Activated CD8-positive, alpha-beta memory T cell treated with anti-CD3 and anti-CD28 coated beads for 1 hour (primary cell): ENCODE data around the gene PLEKHG5.
"Not testable (repeated sequence)": the region's sequence is repeated elsewhere in the genome, so short reads cannot be mapped to it uniquely, and the experiment has no call there.

Experiments used
- DNase-seq, 2 donors: peaks; one replicate each; pipeline ENCODE4 v3.0.0-alpha.2; 2020; ENCODE audit warnings: low read depth in 1 of 2; ENCODE audit errors: extremely low read depth in 1 of 2

The PLEKHG5 gene

DNA sequence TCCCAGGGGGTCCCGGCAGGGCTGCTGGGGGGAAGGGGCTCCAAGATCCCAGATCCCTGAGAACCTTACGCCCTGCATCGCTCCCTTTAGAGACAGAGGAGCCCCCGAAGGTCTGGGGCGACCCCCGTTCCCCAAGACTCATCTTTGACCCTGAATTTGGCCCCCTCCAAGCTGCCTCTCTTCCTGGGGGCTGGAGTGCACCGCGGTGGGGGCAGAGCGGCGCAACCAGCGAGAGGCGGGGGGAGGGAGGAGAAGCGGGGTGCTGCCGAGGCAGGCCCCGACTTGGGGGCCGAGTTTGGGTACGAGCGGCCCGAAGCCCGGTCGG is 5.4 kb upstream of the PLEKHG5 start:
- DNase-seq: no peak

DNA sequence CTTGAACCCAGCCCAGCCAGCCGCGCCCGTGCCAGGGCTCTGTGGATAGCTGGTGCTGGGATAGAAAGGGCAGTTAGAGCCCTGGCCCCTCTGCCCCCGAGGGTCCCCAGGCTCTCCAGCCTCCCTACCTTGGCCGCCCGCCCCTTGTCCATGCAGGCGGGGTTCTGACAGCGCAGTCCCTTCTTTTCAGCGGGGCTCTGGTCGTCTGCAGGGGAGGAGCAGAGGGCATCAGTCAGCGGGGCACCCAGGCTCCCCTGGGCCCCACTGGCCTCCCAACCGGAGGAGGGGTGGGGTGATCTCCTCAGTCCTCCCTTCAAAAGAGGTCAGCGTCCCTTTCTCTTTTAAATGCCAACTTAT is 4.9 kb upstream of the PLEKHG5 start:
- DNase-seq: no peak

DNA sequence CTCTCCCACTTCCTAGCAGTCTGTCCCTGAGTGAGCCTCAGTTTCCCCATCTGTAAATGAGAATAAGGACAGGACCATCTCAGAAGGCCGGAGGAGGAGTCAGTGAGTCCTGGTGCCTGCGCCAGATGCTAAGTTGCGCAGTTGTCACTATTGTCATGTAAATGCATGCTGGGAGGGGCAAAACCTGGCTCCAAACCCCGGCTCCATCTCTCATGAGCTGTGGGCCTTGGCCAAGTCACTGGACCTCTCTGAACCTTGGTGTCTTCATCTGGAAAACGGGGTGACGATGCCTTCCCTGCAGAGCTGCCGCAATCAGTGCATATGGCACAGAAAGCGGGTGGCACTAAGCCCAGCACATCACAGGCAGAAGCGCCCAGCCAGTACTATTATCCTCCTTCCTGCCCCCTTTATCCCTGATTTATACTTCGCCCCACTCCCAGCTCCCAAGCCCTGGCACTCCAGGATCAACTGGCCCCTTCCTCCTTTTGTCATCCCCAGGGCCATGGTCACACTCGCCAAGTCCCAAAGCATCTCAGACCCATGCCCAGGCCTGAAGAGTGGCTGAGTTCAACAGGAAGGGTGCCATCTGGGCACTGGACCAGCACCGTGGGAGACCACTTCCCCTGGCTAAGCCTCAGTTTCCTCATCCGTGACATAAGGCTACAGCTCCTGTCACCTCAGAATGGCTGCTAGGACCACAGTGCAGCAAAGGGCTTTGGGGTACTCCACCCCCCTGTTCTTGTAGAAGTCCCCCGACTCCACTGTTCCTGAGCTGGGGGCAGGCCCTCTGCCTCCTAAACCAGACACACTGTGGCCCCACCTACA is 4.3 kb upstream of the PLEKHG5 start:
- DNase-seq: no peak

DNA sequence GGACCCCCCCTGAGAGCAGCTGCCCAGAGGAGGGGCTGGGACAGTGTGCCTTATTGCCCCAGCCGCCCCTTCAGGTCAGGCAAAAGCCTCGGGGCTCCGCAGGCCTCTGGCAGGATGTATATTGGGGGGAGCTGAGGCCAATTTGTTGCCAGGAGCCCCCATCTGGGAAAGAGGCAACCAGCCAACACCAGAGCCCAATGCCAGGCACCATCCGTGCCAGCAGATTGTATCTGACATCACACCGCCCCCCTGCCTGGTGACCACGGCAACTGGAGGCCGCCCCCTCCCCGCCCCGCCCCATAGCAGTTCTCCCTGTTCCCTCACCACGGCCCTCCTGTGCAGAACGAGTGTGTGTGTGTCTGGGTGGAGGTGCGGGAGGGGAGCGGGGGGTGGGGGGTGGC is 3.6 kb upstream of the PLEKHG5 start:
- no peak for DNase-seq

DNA sequence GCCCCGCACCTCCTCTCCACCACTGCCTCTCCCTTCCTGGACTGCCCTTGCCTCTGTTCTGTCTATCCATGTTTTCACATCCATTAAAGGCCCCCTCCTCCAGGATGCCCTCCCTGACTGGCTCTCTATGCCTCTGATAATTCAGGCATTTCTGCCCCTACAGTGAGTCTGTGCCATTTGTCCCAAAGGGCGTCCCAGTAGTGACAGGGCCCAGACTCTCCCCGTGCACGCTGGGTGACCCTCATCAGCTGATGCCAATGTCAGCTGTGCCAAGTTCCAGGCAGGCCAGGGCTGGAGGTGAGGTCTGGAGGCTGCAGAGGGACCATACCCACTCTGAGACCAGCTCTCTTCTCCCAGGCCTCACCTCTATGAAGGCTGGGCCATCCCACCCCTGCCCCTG is 3.2 kb upstream of the PLEKHG5 start:
- no peak for DNase-seq

DNA sequence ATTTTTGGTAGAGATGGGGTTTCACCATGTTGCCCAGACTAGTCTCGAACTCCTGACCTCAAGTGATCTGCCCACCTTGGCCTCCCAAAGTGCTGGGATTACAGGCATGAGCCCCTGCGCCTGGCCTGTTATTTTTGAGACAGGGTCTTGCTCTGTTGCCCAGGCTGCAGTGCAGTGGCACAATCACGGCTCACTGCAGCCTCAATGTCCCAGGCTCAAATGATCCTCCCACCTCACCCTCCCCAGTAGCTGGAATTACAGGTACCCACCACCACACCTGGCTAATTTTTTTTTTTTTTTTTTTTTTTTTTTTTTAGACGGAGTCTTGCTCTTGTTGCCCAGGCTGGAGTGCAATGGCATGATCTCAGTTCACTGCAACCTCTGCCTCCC is 2.4 kb upstream of the PLEKHG5 start:
- not testable (repeated sequence) for DNase-seq

DNA sequence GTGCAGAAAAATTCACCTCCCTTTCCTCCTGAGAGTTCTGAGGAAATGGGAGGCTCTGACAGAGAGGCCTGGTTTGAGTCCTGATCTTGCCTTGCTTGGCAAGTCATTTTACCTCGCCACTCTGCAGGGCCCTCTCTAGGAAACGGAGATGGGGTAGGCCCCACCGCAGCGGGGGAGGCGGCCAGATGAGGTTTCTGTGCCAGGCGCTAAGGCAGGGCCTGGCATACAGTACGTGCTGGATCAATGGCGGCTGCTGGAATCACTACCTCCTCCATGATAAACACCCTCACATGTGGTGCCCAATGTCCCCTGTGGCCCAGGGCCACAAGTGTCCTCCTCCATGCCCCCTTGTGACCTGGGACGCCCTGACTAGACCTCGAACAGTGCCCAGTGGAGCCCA is 499 bp upstream of the PLEKHG5 start:
- DNase-seq: no peak

DNA sequence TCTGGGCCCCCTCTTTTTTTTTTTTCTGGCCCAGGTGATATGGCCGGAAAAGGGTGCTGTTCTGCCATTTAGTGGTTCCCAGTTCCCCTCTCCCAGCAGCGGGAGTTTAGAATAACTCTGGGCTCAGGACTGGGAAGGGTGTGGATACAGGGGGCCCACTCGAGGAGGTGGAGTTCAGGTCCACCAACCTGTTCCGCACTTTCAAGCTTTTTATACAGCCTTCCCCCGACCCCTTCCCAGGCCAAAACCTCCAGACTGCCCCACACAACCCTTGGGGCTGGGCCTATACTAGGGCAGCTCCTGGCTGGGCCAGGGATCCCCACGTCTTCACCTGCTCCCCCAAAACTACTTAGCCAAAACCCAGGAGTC is 402 bp downstream of the PLEKHG5 start:
- no peak for DNase-seq

DNA sequence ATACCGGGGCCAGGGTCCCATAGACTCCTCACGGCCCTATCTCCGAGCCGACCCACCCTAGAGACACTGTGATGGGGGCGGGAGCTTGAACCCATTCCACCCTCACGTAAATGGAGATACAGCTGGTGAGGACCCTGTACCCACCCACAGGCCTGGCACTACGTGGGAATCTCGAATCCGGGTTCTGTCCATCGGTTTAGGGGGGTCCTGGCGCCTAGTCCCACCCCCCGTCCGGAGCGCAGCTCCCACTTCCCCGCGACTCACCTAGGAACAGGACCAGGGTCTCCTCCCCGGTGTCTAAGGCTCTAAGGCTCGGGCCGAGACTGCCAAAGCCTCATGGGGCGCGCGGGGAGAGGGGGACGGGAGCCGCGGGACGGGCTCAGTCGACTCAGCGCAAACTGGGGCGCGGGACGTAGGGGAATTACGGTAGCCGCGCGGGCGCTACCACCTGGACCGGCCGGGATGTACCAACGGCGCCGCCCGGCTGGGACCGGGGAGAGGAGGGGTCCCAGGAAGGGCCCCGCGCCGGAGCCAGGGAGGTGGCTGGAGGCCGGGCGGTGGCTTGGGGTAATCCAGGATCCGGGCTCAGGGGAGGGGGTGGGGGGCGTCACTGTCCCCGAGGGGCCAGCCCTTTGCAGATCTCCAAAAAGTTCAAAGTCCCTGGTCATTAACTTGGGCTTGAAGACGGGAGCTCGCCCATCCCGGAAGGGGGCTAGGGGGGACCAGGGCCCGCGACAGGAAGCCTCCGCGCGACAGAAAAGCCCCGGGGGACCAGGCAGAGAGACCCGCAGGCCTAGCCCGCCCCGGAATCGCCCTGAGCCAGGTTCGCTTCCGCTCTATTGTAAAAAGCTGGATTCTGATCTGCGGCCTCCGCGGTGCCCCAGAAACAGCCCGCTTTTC is 1.0 kb downstream of the PLEKHG5 start:
- DNase-seq: peak in 1 of 2 donors; percentile 29

DNA sequence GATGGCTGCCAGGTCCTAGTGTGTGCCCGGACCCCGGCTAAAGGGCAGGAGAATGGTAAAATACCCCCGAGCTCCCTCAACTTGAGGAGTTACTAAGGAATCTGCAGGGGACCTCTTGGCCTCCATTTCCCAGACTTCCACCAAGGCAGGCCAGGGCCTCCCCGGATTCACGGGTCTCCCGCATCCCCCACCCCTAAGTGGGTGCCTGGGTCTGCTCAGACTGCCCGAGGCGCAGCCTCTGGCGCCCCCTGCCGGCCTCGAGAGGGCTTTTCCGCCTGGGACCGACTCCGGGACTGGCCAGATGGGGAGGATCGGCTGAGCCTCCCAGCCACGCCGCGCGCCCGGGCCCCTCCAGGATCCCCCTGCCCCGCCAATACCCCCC is 1.7 kb downstream of the PLEKHG5 start:
- peak in 1 of 2 donors; percentile 64 for DNase-seq

DNA sequence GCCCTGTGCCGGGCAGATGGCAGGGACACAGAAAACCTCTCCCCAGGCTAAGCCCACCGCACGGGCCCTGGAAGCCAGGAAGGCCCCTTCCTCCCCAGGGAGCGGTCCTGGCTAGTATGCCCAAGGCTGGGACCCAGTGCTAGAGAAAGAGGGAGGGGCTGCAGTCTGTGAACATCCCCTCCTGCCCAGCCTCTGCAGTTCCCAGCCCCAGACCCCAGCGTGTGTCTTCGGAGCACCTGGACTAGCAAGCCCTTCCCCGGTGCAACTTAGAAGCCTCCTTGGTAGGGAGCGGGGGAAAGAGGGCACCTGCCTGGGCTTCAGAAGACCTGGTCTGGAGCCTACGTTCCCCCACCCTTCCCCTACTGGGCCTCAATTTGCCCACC is 2.1 kb downstream of the PLEKHG5 start:
- no peak for DNase-seq

DNA sequence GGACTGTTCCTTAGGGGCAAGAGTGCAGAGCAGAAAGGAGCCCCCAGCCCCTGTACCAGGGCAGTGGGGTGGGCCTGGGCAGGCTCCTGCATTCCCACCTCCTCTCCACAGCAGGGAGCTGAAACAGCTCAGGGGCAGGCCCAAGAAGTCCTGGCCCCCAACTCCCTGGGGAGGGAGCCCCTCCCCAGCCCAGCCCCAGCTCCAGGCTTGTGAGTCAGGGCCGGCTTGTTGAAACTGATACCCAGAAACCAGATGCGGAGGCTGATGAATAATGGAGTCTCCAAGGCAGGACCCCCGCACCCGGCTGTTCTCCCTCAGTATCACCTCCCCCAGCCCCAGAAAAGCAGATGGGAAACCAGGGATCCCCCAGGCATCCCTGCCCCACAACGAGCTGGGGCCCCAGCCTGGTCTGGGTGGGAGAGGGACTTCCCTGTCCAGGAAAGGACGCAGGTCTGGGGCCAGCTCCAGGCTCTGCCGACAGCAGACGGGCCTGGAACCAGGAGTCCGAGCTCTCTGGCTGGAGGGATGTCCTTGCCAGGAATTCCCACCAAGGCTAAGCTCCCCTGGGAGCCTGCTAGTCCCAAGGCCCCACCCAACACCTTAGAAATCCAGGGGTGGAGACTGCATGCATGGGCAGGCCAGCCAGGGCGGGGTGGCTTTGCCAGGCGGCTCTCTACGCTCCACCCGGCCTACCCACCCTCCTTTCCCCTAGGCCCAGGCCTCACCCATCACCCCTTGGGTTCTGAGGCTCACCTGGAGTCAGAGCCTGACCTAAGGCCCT is 2.7 kb downstream of the PLEKHG5 start:
- no peak for DNase-seq

DNA sequence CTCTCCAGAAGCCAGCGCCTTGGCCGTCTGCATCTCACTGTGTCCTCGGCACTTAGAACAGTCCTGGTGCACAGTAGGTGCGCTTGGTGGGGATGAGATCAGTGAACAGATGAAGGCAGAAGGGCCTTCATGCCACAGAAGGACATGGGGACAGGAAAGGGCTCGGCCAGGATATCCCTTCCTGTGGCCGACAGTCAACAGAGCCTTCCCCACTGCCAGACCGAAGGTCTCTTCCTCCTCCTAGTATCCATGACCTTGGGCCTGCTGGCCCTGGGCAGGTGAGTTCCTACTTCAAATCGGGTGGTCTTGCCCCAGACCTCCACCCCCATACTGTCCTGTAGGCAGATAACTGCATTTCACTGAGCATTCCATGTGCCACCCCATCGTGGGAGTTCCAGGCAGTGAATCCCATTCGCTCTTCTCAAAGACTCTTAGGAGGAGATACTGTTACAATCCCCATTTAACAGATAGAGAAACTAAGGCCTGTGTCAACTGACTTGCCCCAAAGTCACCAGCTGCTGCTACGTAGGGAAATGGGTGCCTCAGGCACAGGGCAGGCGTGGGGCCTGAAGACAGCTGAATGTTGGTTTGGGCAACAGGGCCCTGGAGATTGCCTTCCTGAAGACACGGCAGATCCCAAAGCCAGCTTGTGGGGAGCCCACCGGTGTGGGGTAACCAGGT is 3.5 kb downstream of the PLEKHG5 start:
- DNase-seq: no peak

DNA sequence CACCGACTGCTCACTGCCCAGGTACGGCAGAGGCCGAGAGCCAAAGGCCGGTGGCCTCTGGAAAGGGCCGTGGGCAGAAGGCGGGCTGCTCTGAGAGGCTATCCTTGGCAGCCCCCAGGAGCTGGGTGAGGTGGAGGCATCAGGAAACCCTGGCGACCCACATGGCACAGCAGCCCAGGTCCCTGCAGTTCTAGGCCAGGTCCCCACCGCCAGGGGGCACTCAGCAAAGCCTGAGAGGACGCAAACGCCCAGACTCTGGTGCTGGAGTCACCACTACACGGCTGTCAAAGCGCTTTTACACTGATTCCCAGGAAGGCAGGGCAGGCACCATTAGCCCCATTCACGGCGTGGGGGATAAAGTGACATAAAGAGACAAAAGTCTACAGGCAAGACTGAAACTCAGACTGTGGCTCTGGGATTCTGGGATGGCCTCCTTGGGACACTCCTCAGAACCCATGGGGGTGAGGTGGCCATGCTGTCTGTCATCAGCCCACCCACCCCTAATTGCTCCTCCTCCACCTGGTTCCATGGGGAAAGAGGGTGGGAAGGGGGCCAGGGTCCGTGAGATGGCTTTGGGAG is 4.9 kb downstream of the PLEKHG5 start:
- DNase-seq: peak; percentile 62 to 83

DNA sequence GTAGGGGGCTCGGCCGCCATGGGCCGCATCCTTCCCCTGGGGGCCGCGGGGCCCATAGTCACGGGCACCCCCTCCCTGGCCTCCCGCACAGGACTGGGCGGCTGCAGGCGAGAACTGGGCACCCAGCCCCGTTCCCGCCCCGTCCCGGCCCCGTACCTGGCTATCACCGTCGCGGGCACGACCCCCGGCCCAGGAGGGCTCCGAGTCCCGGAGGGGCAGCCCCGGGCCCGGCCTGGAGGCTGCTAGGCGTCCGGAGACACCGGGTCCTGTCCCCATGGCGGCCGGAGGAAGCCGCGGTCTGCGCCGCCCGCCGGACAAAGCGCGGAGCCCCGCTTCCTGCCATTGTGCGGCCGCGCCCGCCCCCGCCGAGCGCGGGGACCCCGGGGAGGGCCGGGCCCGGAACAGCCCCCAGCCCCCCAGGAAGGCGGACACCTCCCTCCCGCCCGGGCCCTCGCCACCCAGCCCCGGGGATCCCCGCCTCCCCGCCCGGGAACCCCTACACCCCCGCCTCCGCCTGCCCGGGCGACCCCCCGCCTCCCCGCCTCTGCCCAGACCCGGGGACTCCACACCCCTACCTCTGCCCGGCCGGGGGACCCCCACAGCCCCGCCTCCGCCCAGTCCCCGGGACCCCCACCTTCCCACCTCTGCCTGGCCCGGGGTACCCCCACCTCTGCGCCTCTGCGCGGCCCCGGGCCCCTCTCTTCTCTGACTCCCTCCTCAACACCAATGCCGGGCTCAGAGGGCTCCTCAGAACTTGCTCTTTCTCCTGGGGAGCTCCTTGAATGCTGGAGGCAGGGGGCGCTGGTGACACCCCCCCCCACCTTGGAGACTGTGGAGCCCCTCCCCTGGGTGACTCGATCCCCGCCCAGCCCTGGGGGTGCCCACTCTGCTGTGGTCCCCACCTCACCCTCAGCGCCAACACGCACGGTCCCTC is 6.0 kb downstream of the PLEKHG5 start:
- DNase-seq: no peak

DNA sequence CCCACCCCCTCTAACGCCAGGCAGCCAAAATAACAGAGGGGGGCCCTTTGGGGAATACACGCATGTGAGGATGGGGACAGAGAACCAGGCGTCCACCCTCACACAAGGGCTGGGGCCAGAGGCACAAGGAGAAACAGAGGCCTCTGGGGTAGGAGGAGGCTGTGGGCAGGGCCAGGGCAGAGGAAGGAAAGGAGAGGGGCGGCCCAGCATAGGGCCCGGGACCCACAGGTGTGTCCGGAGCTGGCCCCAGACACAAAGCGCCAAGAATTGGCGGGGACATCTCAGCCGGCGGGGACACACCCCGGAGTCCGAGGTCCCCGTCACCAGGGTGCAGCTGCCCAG is 6.7 kb downstream of the PLEKHG5 start:
- no peak for DNase-seq

DNA sequence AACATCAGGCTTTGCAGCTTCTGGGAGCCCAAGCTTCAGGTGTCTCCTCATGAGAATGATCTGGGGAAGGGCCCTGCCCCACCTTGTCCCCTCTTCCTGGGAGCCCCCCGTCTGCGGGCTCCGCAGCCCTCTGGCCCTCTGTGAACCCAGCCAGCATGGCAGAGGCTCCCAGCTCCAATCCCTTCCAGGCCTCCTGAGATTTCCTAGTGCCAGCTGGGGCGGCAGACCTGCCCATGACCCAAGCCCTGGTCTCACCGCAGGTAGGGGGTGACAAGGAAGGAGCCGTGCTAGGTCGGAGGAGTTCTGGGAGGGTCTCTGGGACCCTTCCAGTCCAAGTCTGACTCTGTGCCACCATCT is 7.7 kb downstream of the PLEKHG5 start:
- no peak for DNase-seq

DNA sequence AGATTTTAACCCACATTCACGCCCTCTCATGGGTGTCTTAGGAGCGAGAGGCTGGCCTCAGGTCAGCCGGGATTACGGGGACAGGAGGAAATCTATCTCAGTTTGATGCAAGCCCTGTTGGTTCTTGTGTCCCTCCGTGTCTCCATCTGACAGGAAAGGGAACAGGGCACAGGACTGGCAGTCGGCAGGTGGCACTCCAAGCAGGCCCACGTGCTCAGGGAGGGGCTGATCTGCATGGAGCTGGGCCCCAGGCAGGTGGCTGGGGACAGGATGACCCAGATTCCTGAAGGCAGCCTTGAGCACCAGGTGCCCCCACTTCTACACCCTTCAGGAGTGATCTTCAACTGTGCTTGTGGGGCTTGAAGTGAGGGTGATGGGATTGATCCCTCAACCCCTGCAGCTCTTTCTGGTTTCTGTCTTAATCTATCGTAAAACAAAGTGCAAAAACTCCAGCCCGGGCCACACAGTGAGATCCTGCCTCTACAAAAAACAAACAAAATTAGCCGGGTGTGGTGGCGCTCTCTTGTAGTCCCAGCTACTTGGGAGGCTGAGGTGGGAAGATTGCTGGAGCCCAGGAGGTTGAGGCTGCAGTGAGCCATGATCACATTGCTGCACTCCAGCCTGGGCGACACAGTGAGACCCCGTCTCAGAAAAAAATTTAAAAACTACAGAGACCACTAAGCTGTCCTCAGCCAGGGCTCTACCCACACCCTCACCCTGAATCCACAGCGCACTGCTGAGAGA is 8.3 kb downstream of the PLEKHG5 start:
- no peak for DNase-seq

DNA sequence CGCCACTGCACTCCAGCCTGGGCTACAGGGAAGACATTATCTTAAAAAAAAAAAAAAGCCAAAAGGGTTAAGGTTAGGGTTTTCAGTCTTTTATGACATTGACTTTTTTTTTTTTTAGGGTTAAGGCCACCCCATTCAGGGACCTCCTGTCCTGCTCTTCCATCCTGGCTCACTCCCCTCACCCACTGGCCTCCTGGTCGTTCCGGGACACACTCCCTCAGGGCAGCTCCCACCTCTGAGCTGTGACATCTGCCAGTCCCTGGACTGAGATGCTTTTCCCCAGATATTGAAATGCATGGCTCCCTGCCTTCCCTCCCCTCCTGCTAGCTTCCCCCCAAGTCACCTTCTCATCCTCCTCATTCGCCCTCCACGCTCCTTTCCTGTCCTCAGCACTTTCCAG is 9.6 kb downstream of the PLEKHG5 start:
- no peak for DNase-seq
